A673 (cell line): ENCODE data around the gene IQCM. TPM values are rescaled to one million over a fixed set of nuclear protein-coding genes. Genes with fewer than 3 reads are reported as not detected.

Experiments
- BruUV-seq: library from RNA; stranded (reverse); fragments of 400-500 nt; replicated peaks from 2 replicates; lab custom pipeline; 2021; lab: Mats Ljungman, UMichigan
- CTCF ChIA-PET: fragments of 300-600 bp; sonication (Branson Sonifier 250); formaldehyde crosslinking; loops from one replicate; lab custom pipeline; 2022; ENCODE audit warnings: antibody characterized with exemption; lab: Charles Lee
- POLR2A ChIA-PET: fragments of 300-600 bp; sonication (Branson Sonifier 250); formaldehyde crosslinking; loops from one replicate; lab custom pipeline; 2022; ENCODE audit warnings: antibody characterized with exemption; ENCODE audit not compliant: low non-redundant PET; lab: Charles Lee
- DNase-seq: peaks from one replicate; pipeline ENCODE4 v3.0.0-alpha.2; 2015; ENCODE audit warnings: low spot score
- H3K27ac ChIP-seq: fragments of 200-600 bp; sonication (generic); 2 replicates; pipeline ENCODE4 v1.5.1; 2016; ENCODE audit warnings: mixed run types, low read depth, mild to moderate bottlenecking, mixed read lengths, antibody characterized with exemption, low read length; ENCODE audit not compliant: poor library complexity, severe bottlenecking
- H3K27me3 ChIP-seq: fragments of 200-600 bp; sonication (generic); replicated peaks from 2 replicates; pipeline ENCODE4 v1.6.1; 2017; ENCODE audit warnings: mixed run types, low read depth, mild to moderate bottlenecking, mixed read lengths, antibody characterized with exemption, low read length; ENCODE audit not compliant: insufficient read depth, poor library complexity
- H3K36me3 ChIP-seq: fragments of 200-600 bp; sonication (generic); 2 replicates; pipeline ENCODE4 v1.6.1; 2016; ENCODE audit warnings: mixed run types, mild to moderate bottlenecking, mixed read lengths, antibody characterized with exemption, low read length; ENCODE audit not compliant: insufficient read depth, poor library complexity, severe bottlenecking
- H3K4me1 ChIP-seq: fragments of 200-600 bp; sonication (generic); 2 replicates; pipeline ENCODE4 v1.6.1; 2017; ENCODE audit warnings: mixed run types, mild to moderate bottlenecking, mixed read lengths, antibody characterized with exemption, low read length; ENCODE audit not compliant: insufficient read depth, poor library complexity, severe bottlenecking
- H3K4me3 ChIP-seq: fragments of 200-600 bp; sonication (generic); 2 replicates; pipeline ENCODE4 v1.5.1; 2016; ENCODE audit warnings: low read depth, mixed run types, mild to moderate bottlenecking, mixed read lengths, low read length; ENCODE audit not compliant: poor library complexity, severe bottlenecking
- H3K9me3 ChIP-seq: fragments of 200-600 bp; sonication (generic); 2 replicates; pipeline ENCODE4 v1.6.1; 2016; ENCODE audit warnings: mixed run types, low read depth, mild to moderate bottlenecking, mixed read lengths, antibody characterized with exemption, low read length; ENCODE audit not compliant: poor library complexity, severe bottlenecking
- EZH2 ChIP-seq: fragments of 200-600 bp; sonication (generic); IDR thresholded peaks from 2 replicates; pipeline ENCODE4 v1.6.1; 2017; ENCODE audit warnings: borderline replicate concordance, low read depth, mild to moderate bottlenecking, mixed read lengths, antibody characterized with exemption, low read length; ENCODE audit not compliant: poor library complexity, severe bottlenecking
- intact Hi-C: fragments of 100-400 bp; cut with micrococcal nuclease; formaldehyde crosslinking; loops from one replicate; pipeline ENCODE4 v1.10.0; 2022; ENCODE audit not compliant: unreplicated experiment
- total RNA-seq: library from RNA; stranded (reverse); gene quantifications from 2 replicates; pipeline ENCODE4 v1.2.3, GENCODE V29; 2021
- TF ChIP-seq, protein P1 (sequence below): fragments of 300-800, 200-600 bp; sonication (generic); conservative IDR thresholded peaks from 2 replicates; pipeline ENCODE4 v1.5.1; 2017; ENCODE audit warnings: low read depth, mild to moderate bottlenecking, antibody characterized with exemption, low read length, moderate library complexity, mixed read lengths

The IQCM gene
- total RNA-seq, 1 experiment from 2014 or later = not detected

DNA sequence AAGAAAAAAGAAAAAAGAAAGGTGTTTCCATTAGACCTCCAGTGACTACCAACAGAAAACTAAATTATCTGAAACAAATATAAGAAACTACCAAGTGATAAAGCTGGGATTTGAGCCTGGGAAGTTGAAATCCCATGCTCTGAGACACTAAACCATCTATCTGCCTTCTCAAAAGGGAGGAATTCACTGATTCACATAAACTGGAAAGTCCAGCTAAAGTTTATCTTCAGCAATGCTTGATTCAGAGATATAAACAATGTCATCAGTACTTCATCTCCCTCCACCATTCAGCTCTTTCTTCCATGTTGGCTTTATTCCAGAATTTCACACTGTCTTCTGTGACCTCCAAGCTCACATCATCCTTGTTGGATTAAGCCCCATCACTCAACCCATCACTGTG, 96.3 kb downstream of the IQCM start:
- Histone ChIP-seq H3K36me3 (no peaks in the 10 kb centered on the region), H3K9me3 (no peaks in the 10 kb centered on the region), H3K27me3 (no peaks in the 10 kb centered on the region), H3K4me3 (no peak overlapping the region), H3K4me1 (no peaks in the 10 kb centered on the region), H3K27ac (no peak overlapping the region)
- no peak for DNase-seq
- TF ChIP-seq, protein P1, sequence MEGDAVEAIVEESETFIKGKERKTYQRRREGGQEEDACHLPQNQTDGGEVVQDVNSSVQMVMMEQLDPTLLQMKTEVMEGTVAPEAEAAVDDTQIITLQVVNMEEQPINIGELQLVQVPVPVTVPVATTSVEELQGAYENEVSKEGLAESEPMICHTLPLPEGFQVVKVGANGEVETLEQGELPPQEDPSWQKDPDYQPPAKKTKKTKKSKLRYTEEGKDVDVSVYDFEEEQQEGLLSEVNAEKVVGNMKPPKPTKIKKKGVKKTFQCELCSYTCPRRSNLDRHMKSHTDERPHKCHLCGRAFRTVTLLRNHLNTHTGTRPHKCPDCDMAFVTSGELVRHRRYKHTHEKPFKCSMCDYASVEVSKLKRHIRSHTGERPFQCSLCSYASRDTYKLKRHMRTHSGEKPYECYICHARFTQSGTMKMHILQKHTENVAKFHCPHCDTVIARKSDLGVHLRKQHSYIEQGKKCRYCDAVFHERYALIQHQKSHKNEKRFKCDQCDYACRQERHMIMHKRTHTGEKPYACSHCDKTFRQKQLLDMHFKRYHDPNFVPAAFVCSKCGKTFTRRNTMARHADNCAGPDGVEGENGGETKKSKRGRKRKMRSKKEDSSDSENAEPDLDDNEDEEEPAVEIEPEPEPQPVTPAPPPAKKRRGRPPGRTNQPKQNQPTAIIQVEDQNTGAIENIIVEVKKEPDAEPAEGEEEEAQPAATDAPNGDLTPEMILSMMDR = no peak
- no peak for TF ChIP-seq EZH2
- no TSS peak for BruUV-seq
- CTCF ChIA-PET = no interaction called here
- intact Hi-C loops = no loop called here
- POLR2A ChIA-PET = no interaction called here

DNA sequence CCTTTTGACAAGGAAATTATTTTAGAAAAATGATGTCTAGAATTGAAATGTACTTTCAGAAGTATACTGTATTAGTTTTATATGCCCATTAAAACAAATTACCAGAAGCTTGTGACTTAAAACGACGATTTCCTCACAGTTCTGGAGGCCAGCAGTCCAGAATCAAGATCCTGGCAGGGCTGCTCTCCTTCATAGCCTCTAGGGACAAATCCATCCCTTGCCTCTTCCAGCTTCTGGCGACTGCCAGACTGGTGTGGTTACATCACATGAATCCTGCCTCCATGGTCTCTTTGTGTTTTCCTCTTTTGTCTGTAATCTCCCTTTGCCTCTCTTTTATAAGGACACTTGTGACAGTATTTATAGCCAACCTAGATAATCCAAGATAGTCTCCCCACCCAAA, 97.1 kb downstream of the IQCM start:
- no peak for TF ChIP-seq EZH2
- TF ChIP-seq, protein P1 = no peak
- Histone ChIP-seq H3K27me3 (no peaks in the 10 kb centered on the region), H3K36me3 (no peaks in the 10 kb centered on the region), H3K27ac (no peak overlapping the region), H3K4me3 (no peak overlapping the region), H3K4me1 (no peaks in the 10 kb centered on the region), H3K9me3 (no peaks in the 10 kb centered on the region)
- ChIA-PET CTCF (no interaction called here), POLR2A (no interaction called here)
- DNase-seq = no peak
- intact Hi-C loops = no loop called here
- no TSS peak for BruUV-seq

DNA sequence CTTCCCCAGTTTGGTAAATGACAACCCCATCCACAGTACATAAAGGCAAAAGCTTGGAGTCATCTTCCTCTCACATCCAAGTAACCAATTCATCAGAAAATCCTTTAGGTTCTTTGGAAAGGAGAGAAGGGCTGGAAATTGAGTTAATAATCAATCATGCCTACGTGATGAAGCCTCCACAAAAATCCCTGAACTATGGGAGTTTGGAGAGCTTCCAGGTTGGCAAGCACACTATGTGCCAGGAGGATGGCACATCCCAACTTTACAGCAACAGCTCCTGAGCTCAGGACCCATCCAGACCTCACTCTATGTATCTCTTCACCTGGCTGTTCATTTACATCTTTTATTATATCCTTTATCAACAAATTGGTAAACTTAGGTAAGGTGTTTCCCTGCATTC, 98.9 kb downstream of the IQCM start:
- Histone ChIP-seq H3K36me3 (no peaks in the 10 kb centered on the region), H3K4me1 (no peaks in the 10 kb centered on the region), H3K4me3 (no peak overlapping the region), H3K27me3 (no peaks in the 10 kb centered on the region), H3K27ac (no peak overlapping the region), H3K9me3 (no peaks in the 10 kb centered on the region)
- ChIA-PET POLR2A (no interaction called here), CTCF (no interaction called here)
- TF ChIP-seq, protein P1 = no peak
- no peak for TF ChIP-seq EZH2
- DNase-seq = no peak
- intact Hi-C loops = no loop called here
- BruUV-seq = no TSS peak
